OCI-LY3 (cell line): ENCODE measurements around the gene MAP3K19.

Experiments used
- EZH2phosphoT487 ChIP-seq: fragments of 200-600 bp; shearing (Covaris generic); IDR thresholded peaks from 2 replicates; pipeline ENCODE4 v1.6.1; 2018; ENCODE audit warnings: antibody characterized with exemption, mixed run types, low read depth
- TF ChIP-seq, protein P1 (sequence below): fragments of 200-600, 300-600 bp; sonication (generic); IDR thresholded peaks from 2 replicates; pipeline ENCODE4 v1.5.1; 2014; ENCODE audit warnings: antibody characterized with exemption, low read length, low read depth

GRCh38 chr2:134944975-134945374 lies 102.3 kb downstream of the MAP3K19 start:
- TF ChIP-seq, protein P1, sequence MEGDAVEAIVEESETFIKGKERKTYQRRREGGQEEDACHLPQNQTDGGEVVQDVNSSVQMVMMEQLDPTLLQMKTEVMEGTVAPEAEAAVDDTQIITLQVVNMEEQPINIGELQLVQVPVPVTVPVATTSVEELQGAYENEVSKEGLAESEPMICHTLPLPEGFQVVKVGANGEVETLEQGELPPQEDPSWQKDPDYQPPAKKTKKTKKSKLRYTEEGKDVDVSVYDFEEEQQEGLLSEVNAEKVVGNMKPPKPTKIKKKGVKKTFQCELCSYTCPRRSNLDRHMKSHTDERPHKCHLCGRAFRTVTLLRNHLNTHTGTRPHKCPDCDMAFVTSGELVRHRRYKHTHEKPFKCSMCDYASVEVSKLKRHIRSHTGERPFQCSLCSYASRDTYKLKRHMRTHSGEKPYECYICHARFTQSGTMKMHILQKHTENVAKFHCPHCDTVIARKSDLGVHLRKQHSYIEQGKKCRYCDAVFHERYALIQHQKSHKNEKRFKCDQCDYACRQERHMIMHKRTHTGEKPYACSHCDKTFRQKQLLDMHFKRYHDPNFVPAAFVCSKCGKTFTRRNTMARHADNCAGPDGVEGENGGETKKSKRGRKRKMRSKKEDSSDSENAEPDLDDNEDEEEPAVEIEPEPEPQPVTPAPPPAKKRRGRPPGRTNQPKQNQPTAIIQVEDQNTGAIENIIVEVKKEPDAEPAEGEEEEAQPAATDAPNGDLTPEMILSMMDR: no peak
- TF ChIP-seq EZH2phosphoT487: no peak
